DND-41 (cell line): ENCODE data around the gene TUT4.

Source experiments
- ATAC-seq: fragments of 200-7000 bp; cut with Tn5 transposase; 3 replicates; pipeline ENCODE4 v1.9.1; 2021; ENCODE audit warnings: low read depth; ENCODE audit not compliant: insufficient read depth
- DNase-seq: peaks from one replicate; pipeline ENCODE4 v3.0.0-alpha.2; 2020
- H2AFZ ChIP-seq: 2 replicates; pipeline ENCODE4 v1.6.0; 2012; ENCODE audit warnings: low read depth, low read length
- H3K27ac ChIP-seq: 2 replicates; pipeline ENCODE4 v1.5.1; 2012; ENCODE audit warnings: low read length, inconsistent platforms
- H3K27me3 ChIP-seq: fragments of 200-600 bp; sonication (generic); 2 replicates; pipeline ENCODE4 v1.6.0; 2012; ENCODE audit warnings: low read length, mild to moderate bottlenecking, inconsistent platforms; ENCODE audit not compliant: insufficient read depth, poor library complexity
- H3K36me3 ChIP-seq: 2 replicates; pipeline ENCODE4 v1.5.1; 2012; ENCODE audit warnings: low read length, inconsistent platforms; ENCODE audit not compliant: insufficient read depth
- H3K4me1 ChIP-seq: 2 replicates; pipeline ENCODE4 v1.5.1; 2012; ENCODE audit warnings: mild to moderate bottlenecking, low read length; ENCODE audit not compliant: insufficient read depth
- H3K4me2 ChIP-seq: 2 replicates; pipeline ENCODE4 v1.6.0; 2012; ENCODE audit warnings: mild to moderate bottlenecking, moderate library complexity, low read length, inconsistent platforms; ENCODE audit not compliant: insufficient read depth
- H3K4me3 ChIP-seq, 2 experiments: fragments of 200-600 bp in 1 of 2; shearing (Covaris generic) in 1 of 2; 2 replicates each; pipeline ENCODE4 v1.5.1; 2012 to 2016; ENCODE audit warnings: inconsistent platforms in 2 of 2, low read length in 2 of 2, mild to moderate bottlenecking in 2 of 2, low read depth in 1 of 2, moderate library complexity in 1 of 2
- H3K79me2 ChIP-seq: 2 replicates; pipeline ENCODE4 v1.6.0; 2012; ENCODE audit warnings: low read length, inconsistent platforms; ENCODE audit not compliant: insufficient read depth
- H3K9ac ChIP-seq: 2 replicates; pipeline ENCODE4 v1.6.0; 2012; ENCODE audit warnings: low read depth, mild to moderate bottlenecking, inconsistent platforms, low read length, moderate library complexity
- H3K9me3 ChIP-seq: 2 replicates; pipeline ENCODE4 v1.5.1; 2012; ENCODE audit warnings: low read length, moderate library complexity, mild to moderate bottlenecking, inconsistent platforms; ENCODE audit not compliant: insufficient read depth, severe bottlenecking
- H4K20me1 ChIP-seq: 2 replicates; pipeline ENCODE4 v1.6.0; 2012; ENCODE audit warnings: low read length; ENCODE audit not compliant: insufficient read depth
- EZH2 ChIP-seq: IDR thresholded peaks from 3 replicates; pipeline ENCODE4 v1.6.1; 2012; ENCODE audit warnings: borderline replicate concordance, low read depth, mild to moderate bottlenecking, moderate library complexity, low read length, inconsistent platforms; ENCODE audit not compliant: severe bottlenecking
- TF ChIP-seq, protein P1 (sequence below): IDR thresholded peaks from 2 replicates; pipeline ENCODE4 v1.5.1; 2012; ENCODE audit warnings: borderline replicate concordance, low read length, moderate library complexity, mild to moderate bottlenecking; ENCODE audit not compliant: poor library complexity, severe bottlenecking; ENCODE audit errors: extremely low read depth

Gene TUT4

DNA sequence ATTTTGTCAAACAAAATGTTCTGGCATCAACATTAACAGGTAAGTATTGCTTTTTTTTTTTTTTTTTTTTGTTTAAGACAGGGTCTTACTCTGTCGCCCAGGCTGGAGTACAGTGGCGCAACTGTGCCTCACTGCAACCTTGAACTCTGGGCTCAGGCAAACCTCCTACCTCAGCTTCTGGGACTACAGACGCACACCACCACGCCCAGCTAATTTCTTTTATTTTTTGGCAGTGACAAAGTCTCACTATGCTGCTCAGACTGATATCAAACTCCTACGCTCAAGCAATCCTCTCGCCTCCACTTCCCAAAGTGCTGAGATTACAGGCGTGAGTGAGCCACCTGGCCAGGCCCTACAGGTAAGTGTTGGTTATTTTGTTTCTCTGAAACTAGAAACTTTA, 2.4 kb downstream of the TUT4 start:
- peaks cover 89% of the 10 kb centered on the region for H3K79me2 ChIP-seq
- no peak overlapping the region for H3K4me3 ChIP-seq
- H4K20me1 ChIP-seq = peaks cover 42% of the 10 kb centered on the region; the same call in 1 of the 2 replicates
- ATAC-seq (no peak), DNase-seq (no peak)
- no peak overlapping the region for H2AFZ ChIP-seq
- TF ChIP-seq, protein P1, sequence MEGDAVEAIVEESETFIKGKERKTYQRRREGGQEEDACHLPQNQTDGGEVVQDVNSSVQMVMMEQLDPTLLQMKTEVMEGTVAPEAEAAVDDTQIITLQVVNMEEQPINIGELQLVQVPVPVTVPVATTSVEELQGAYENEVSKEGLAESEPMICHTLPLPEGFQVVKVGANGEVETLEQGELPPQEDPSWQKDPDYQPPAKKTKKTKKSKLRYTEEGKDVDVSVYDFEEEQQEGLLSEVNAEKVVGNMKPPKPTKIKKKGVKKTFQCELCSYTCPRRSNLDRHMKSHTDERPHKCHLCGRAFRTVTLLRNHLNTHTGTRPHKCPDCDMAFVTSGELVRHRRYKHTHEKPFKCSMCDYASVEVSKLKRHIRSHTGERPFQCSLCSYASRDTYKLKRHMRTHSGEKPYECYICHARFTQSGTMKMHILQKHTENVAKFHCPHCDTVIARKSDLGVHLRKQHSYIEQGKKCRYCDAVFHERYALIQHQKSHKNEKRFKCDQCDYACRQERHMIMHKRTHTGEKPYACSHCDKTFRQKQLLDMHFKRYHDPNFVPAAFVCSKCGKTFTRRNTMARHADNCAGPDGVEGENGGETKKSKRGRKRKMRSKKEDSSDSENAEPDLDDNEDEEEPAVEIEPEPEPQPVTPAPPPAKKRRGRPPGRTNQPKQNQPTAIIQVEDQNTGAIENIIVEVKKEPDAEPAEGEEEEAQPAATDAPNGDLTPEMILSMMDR = no peak
- TF ChIP-seq EZH2 = no peak
- H3K4me2 ChIP-seq = peak overlapping the region; percentile 90; the same call in 1 of the 2 replicates
- H3K9ac ChIP-seq = no peak overlapping the region
- H3K36me3 ChIP-seq = peaks cover 7% of the 10 kb centered on the region
- H3K27me3 ChIP-seq = no peaks in the 10 kb centered on the region
- no peak overlapping the region for H3K27ac ChIP-seq
- no peaks in the 10 kb centered on the region for H3K9me3 ChIP-seq
- H3K4me1 ChIP-seq = peaks cover 47% of the 10 kb centered on the region

DNA sequence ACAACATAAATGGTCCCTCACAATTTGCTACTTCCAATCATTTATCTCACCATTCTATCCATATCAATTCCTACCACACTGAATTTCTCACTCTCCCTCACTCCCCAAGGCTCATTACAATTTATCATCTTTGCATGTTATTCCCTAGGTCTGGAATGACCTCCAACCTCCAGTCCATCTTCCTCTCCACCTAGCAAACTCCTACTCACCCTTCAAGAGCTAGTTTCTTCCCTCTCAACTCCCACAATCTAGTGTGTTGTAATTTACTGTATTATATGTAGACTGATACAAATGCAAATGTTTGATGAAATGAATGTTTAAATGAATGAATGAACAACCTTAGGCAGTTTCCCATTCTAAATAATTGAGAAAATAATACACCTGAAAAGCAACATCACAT, 3.6 kb downstream of the TUT4 start:
- TF ChIP-seq, protein P1 = no peak
- TF ChIP-seq EZH2 = no peak
- Histone ChIP-seq H2AFZ (no peak overlapping the region), H3K79me2 (peaks cover 99% of the 10 kb centered on the region), H3K4me1 (peaks cover 36% of the 10 kb centered on the region), H3K9ac (no peak overlapping the region), H3K9me3 (peaks cover 4% of the 10 kb centered on the region), H3K4me2 (peak overlapping the region; percentile 44; the same call in 1 of the 2 replicates), H3K36me3 (peaks cover 17% of the 10 kb centered on the region), H3K27me3 (no peaks in the 10 kb centered on the region), H4K20me1 (peaks cover 42% of the 10 kb centered on the region; the same call in 1 of the 2 replicates), H3K4me3 (0 out of 4 replicates have a peak overlapping the region, but pooled peaks of 1 of the 2 experiments have one; percentile 5), H3K27ac (no peak overlapping the region)
- ATAC-seq (no peak), DNase-seq (no peak)

DNA sequence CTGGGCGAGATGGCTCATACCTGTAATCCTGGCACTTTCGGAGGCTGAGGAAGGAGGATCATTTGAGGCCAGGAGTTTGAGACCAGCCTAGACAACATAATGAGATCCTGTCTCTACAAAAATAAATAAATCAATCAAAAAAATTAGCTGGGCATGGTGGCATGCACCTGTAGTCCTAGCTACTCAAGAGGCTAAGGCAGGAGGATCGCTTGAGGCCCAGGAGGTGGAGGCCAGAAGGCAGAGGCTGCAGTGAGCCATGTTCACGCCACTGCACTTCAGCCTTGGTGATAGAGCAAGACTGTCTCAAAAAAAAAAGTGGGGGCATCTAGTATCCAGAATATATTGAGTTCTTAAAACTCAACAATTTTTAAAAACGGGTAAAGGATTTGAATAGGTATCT, 6.0 kb downstream of the TUT4 start:
- Histone ChIP-seq H3K27ac (no peak overlapping the region), H3K9ac (no peak overlapping the region), H3K27me3 (no peaks in the 10 kb centered on the region), H3K36me3 (peaks cover 34% of the 10 kb centered on the region), H3K4me1 (peaks cover 28% of the 10 kb centered on the region), H4K20me1 (peaks cover 38% of the 10 kb centered on the region; the same call in 1 of the 2 replicates), H2AFZ (no peak overlapping the region), H3K9me3 (peaks cover 18% of the 10 kb centered on the region), H3K4me2 (no peak overlapping the region), H3K79me2 (peaks cover 100% of the 10 kb centered on the region), H3K4me3 (no peak overlapping the region)
- no peak for TF ChIP-seq EZH2
- TF ChIP-seq, protein P1 = no peak
- DNase-seq (no peak), ATAC-seq (no peak)
